ENCODE data around the gene APBB1.

Gene APBB1

DNA sequence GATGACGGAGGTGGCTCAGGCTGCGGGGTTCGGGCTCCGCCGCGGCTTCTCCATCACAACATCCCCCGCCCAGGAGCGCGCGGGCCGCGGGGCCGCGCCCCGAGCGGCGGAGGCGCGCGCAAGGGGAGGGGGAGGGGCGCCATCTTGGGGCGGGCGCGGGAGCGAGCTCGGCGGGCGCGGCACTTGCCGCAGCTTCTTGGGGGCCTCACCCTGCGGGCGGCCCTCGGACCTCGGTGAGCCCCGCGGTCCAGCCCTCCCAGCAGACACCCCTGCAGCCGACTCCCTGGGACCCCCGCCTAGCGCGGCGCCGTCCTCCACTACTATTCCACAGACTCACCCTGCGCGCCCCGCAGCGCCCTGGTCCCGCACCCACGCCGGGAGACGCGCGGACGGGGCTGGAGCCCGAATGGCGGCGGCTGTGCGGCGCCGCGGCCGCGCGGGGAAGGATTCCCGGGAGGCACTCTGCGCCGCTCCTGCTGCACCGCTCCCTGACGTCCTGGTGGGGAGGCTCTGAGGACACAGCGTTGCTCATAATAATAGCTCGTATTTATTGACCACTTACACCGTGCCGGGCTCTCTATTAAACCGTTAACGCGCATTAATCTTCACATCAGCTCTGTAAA lies at the start of gene APBB1:
APBB1 (minus strand) TSS at position 86 of the 623 bp plus-strand sequence. CDS start 7,747 bp downstream, outside the sequence.
- Histone ChIP-seq H3K27ac (ENCODE audit: low read depth, low read length) (peak within 1 kb of the TSS; percentile 93), H3K4me3 (ENCODE audit: low read depth in 1 of 2, low read length in 2 of 2) (peak within 1 kb of the TSS; percentile 52 to 69), H3K4me1 (ENCODE audit: insufficient read depth, low read length) (peaks cover 31% of the 10 kb centered on the region), H3K36me3 (ENCODE audit: insufficient read depth, low read length) (no peaks in the 10 kb centered on the region), H3K9me3 (ENCODE audit: low read length) (no peaks in the 10 kb centered on the region), H3K9ac (ENCODE audit: low read length) (peak within 1 kb of the TSS; percentile 55), H3K27me3 (ENCODE audit: control insufficient read depth in 1 of 2, insufficient read depth in 2 of 2, low read length in 2 of 2) (no peaks in the 10 kb centered on the region)

DNA sequence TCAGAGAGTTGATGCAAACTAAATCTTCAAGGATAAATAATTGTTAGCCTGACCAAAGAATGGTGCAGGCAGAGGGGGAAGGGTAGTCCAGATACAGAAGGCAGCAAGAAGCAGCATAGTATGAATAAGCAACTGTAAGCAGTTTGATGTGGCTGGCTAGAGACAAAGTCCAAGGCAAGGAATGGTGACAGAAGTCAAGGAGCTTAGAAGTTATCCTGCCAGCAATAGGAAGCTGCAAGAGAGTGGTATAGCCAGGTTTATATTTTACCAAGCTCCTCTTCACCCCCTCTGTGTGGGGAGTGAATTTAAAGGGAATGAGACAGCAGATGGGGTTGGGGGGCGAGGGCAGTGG lies 40.2 kb upstream of the APBB1 start:
- no peaks in the 10 kb centered on the region for H3K4me1 ChIP-seq (ENCODE audit: insufficient read depth, low read length)

DNA sequence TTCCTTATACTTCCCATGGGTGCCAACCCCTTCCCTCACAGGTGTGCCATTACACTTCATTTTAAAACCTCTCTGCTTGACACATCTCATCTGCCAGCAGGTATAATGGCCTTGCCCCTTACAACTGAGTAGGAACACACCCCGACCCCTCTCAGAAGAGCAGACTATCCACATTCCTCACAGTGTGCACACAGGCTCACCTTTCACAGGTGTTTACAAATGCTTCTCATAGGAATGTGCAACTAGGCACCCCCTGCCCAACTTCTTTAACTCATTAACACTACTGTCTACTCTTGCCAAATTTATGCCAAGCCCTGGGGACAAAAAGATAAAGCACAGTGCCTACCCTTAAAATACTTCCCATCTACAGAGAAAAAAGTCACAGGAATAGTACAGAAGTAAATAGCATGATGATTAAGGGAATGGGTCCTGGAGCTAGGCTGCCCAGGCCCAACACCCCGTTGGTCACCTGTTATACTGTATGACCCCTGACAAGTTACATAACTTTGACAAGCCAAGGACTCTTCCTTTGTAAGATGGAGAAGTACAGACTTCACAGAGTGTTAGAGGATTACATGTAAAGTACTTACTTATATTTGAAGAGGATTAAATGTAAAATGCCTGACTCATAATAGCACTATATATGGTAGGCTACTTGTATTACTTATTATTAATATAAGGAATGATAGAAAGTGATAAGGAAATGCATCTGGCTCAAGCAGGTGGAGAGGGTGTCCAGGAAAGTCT lies 39.6 kb upstream of the APBB1 start:
- Histone ChIP-seq H3K9me3 (ENCODE audit: low read length) (no peaks in the 10 kb centered on the region), H3K36me3 (ENCODE audit: insufficient read depth, low read length) (peaks cover 59% of the 10 kb centered on the region), H3K4me1 (ENCODE audit: insufficient read depth, low read length) (no peaks in the 10 kb centered on the region), H3K27ac (ENCODE audit: low read depth, low read length) (no peak overlapping the region), H3K27me3 (ENCODE audit: control insufficient read depth in 1 of 2, insufficient read depth in 2 of 2, low read length in 2 of 2) (no peaks in the 10 kb centered on the region), H3K9ac (ENCODE audit: low read length) (no peak overlapping the region), H3K4me3 (ENCODE audit: low read depth in 1 of 2, low read length in 2 of 2) (no peak overlapping the region)

More for the DNA sequence above, 40.2 kb upstream of the APBB1 start:
- Histone ChIP-seq H3K27me3 (ENCODE audit: control insufficient read depth in 1 of 2, insufficient read depth in 2 of 2, low read length in 2 of 2) (no peaks in the 10 kb centered on the region), H3K4me3 (ENCODE audit: low read depth in 1 of 2, low read length in 2 of 2) (no peak overlapping the region), H3K36me3 (ENCODE audit: insufficient read depth, low read length) (peaks cover 60% of the 10 kb centered on the region), H3K9me3 (ENCODE audit: low read length) (no peaks in the 10 kb centered on the region), H3K9ac (ENCODE audit: low read length) (no peak overlapping the region), H3K27ac (ENCODE audit: low read depth, low read length) (no peak overlapping the region)

DNA sequence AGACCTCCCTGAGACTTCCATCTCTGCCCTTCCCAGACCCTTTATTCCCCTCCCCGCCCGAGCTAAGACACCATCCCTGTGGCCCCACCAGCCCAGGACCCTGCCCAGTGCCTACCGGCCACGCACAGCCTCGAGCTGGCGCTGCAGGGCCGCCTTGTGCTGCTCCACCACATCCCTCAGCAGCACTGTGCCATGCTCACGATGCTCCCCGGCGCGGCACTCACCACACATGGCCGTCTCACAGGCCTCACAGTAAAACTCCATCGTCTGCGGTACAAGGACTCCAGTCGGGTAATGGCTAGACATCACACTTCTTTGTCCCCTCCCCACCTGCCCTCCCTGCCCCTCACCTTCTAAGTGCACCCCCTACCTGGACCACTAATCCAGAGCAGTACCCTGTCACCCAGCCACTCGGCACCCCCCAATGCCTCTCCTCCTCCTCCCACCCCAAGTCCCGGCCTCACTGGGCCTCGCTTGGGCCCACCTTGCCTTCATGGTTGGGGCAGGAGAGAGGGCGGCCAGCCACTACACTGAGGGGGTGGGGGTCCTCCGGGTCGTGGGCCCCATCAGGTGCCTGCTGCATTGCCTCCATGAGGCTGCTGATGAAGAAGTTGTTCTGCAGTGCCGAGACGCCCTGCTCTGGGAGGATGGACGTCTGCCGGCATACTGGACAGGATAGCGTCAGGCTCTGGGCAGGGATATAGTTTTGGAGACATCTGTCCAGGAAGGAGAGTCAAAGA lies 38.9 kb upstream of the APBB1 start:
- Histone ChIP-seq H3K9me3 (ENCODE audit: low read length) (no peaks in the 10 kb centered on the region), H3K27me3 (ENCODE audit: control insufficient read depth in 1 of 2, insufficient read depth in 2 of 2, low read length in 2 of 2) (no peaks in the 10 kb centered on the region), H3K4me3 (ENCODE audit: low read depth in 1 of 2, low read length in 2 of 2) (no peak overlapping the region), H3K27ac (ENCODE audit: low read depth, low read length) (no peak overlapping the region), H3K4me1 (ENCODE audit: insufficient read depth, low read length) (no peaks in the 10 kb centered on the region), H3K36me3 (ENCODE audit: insufficient read depth, low read length) (peaks cover 63% of the 10 kb centered on the region), H3K9ac (ENCODE audit: low read length) (no peak overlapping the region)

DNA sequence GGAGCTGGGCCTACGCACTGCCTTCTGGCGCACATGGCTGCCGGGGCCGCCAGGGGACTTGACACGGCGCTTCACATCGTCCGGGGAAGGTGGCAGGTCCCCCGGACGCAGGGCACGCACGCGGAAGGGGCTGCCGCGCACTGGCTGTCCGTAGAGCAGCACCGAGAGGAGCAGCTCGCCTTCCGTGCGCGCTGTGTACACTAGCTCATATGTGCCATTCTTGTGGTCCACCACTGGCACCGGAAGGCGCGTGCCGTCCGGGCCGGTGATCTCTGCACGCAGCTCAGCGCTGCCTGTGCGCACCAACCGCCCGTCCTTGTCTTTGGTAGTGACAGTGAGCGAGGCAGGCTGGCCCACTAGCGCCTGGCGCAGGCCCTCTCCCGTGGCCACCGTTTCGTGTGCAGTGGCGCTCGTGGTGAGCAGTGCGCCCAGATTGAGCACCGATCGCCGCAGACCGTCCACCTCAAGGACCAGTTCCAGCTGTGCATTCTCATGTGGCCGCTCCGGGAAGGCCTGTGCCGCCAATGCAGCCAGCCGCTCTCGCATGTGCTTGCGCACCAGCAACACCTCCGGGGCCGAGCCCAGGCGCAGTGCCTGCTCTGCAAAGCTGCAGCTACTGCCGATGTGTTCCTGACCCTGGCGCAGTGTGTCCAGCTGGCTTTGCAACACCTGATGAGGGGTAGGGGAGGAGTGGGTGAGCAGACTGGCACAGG lies 37.6 kb upstream of the APBB1 start:
- Histone ChIP-seq H3K27ac (ENCODE audit: low read depth, low read length) (no peak overlapping the region), H3K4me3 (ENCODE audit: low read depth in 1 of 2, low read length in 2 of 2) (no peak overlapping the region), H3K27me3 (ENCODE audit: control insufficient read depth in 1 of 2, insufficient read depth in 2 of 2, low read length in 2 of 2) (no peaks in the 10 kb centered on the region), H3K4me1 (ENCODE audit: insufficient read depth, low read length) (no peaks in the 10 kb centered on the region), H3K9ac (ENCODE audit: low read length) (no peak overlapping the region), H3K9me3 (ENCODE audit: low read length) (no peaks in the 10 kb centered on the region), H3K36me3 (ENCODE audit: insufficient read depth, low read length) (peaks cover 74% of the 10 kb centered on the region)

DNA sequence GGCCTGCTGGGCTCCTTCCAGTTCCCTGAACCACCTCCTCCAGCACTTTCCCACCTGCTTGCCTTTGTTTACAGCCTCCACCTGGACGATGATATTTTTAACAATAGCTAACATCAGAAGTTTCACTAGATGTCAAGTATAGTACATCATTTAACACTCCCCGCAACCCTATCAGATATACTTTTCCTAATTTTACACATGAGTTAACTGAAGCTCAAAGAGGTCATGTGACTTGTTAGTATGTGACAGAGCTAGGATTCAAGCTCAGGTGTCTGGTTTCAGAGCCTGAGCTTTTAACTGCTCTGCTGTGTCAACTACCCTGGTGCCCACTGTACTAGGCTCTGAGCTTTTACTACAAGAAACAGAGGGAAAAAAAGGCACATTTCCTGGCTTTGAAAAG lies 36.2 kb upstream of the APBB1 start:
- peaks cover 89% of the 10 kb centered on the region for H3K36me3 ChIP-seq (ENCODE audit: insufficient read depth, low read length)

DNA sequence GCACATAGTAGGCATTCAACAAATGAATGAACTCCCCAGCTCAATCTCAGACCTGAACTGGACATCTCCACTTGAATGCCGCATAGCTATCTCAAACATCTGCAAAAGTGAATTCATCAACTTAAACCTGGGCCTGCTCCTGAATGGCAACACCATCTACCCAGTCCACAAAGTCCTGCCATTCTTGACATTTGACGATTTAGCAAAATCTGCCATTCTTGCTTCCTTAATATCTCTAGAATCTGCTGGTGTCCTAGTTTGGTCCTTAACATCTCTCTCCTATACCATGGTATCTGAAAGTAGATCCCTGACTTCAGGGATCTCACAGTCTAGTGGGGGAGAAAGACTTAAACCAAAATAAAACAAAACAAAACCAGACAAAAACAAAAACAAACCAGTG lies 34.3 kb upstream of the APBB1 start:
- peaks cover 91% of the 10 kb centered on the region for H3K36me3 ChIP-seq (ENCODE audit: insufficient read depth, low read length)
- no peaks in the 10 kb centered on the region for H3K4me1 ChIP-seq (ENCODE audit: insufficient read depth, low read length)
- no peaks in the 10 kb centered on the region for H3K27me3 ChIP-seq (ENCODE audit: control insufficient read depth in 1 of 2, insufficient read depth in 2 of 2, low read length in 2 of 2)
- H3K9me3 ChIP-seq (ENCODE audit: low read length), result no peaks in the 10 kb centered on the region
- no peak overlapping the region for H3K9ac ChIP-seq (ENCODE audit: low read length)
- H3K4me3 ChIP-seq (ENCODE audit: low read depth in 1 of 2, low read length in 2 of 2), result no peak overlapping the region
- no peak overlapping the region for H3K27ac ChIP-seq (ENCODE audit: low read depth, low read length)

More for the DNA sequence above, 36.2 kb upstream of the APBB1 start:
- Histone ChIP-seq H3K9me3 (ENCODE audit: low read length) (no peaks in the 10 kb centered on the region), H3K4me3 (ENCODE audit: low read depth in 1 of 2, low read length in 2 of 2) (no peak overlapping the region), H3K9ac (ENCODE audit: low read length) (no peak overlapping the region), H3K27me3 (ENCODE audit: control insufficient read depth in 1 of 2, insufficient read depth in 2 of 2, low read length in 2 of 2) (no peaks in the 10 kb centered on the region), H3K27ac (ENCODE audit: low read depth, low read length) (no peak overlapping the region), H3K4me1 (ENCODE audit: insufficient read depth, low read length) (no peaks in the 10 kb centered on the region)

DNA sequence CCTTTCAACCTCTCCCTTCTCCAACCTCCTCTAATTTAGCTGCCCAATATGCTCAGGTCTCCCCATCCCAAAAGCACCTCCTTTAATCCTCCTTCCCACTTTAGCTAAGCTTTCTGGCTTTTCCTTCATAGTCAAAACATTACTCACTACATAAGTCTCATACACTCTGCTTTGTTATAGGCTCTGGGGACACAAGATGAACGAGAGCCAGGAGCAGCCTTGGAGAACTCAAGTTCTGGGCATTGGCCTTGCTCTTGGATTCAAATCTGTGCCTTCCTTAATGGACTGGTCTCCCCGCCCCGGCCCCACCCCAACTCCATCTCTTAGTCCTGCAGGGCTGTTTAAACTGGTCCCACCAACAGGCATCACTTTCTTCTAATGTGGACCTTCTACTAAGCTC lies 33.3 kb upstream of the APBB1 start:
- no peak overlapping the region for H3K27ac ChIP-seq (ENCODE audit: low read depth, low read length)
- no peaks in the 10 kb centered on the region for H3K4me1 ChIP-seq (ENCODE audit: insufficient read depth, low read length)
- no peak overlapping the region for H3K4me3 ChIP-seq (ENCODE audit: low read depth in 1 of 2, low read length in 2 of 2)
- no peaks in the 10 kb centered on the region for H3K9me3 ChIP-seq (ENCODE audit: low read length)
- no peaks in the 10 kb centered on the region for H3K27me3 ChIP-seq (ENCODE audit: control insufficient read depth in 1 of 2, insufficient read depth in 2 of 2, low read length in 2 of 2)
- peaks cover 89% of the 10 kb centered on the region for H3K36me3 ChIP-seq (ENCODE audit: insufficient read depth, low read length)
- no peak overlapping the region for H3K9ac ChIP-seq (ENCODE audit: low read length)

DNA sequence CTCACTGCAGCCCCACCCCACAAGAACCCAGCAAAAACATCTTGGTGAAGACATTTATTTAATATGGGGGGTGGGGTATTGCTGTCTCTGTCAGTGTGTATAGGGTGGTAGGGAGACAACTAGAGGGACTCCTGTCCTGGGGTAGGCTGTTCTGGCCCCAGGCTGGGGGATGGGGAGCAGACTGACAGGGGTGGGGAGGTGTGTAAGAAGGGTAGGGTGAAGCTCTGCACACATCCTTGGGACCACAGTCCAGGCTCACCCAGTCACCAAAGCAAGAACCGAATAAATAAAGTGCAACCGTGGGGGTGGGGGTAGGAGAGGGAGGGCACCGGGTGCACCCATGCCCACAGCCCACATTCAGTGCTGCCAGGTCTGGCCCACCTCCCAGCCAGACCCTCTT lies 29.7 kb upstream of the APBB1 start:
- Histone ChIP-seq H3K9me3 (ENCODE audit: low read length) (no peaks in the 10 kb centered on the region), H3K27ac (ENCODE audit: low read depth, low read length) (no peak overlapping the region), H3K4me3 (ENCODE audit: low read depth in 1 of 2, low read length in 2 of 2) (no peak overlapping the region), H3K9ac (ENCODE audit: low read length) (no peak overlapping the region), H3K27me3 (ENCODE audit: control insufficient read depth in 1 of 2, insufficient read depth in 2 of 2, low read length in 2 of 2) (no peaks in the 10 kb centered on the region), H3K36me3 (ENCODE audit: insufficient read depth, low read length) (peaks cover 56% of the 10 kb centered on the region), H3K4me1 (ENCODE audit: insufficient read depth, low read length) (no peaks in the 10 kb centered on the region)

DNA sequence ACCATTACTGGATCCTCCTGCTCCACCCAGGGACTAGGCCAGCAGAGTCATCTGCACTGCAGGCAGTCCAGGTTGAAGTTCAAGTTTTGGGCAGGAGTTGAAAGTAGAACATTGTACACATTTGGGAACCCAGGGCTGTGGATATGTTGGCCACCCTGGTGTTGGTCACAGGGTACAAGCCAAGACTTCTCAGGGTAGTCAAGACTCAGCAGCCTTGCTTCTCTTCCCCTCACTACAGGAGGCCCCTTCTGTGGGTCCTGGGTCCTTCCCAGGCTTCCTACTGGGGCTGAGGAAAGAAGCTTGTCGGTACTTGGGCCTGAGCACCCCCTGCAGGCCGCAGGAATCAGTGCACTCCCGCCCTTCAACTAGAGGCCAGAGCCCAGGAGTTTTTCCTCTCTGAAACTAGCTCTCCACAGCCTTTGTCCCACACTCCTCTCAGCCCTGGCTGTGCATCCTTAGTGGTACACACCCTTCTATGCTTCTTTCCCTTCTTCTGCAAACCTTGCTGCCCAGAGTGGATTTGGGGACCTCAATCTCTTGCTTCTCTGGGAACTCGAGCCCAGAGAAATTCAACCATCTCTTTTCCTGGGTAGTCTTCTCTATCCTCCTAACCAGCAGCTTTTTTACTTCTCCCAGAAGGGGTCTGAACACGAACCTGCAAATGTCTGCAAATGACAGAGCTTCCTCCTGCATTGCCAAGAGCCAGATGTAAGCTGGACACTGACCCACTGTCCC lies 24.5 kb upstream of the APBB1 start:
- H3K4me3 ChIP-seq (ENCODE audit: low read depth in 1 of 2, low read length in 2 of 2), result no peak overlapping the region
- no peaks in the 10 kb centered on the region for H3K4me1 ChIP-seq (ENCODE audit: insufficient read depth, low read length)
- no peak overlapping the region for H3K27ac ChIP-seq (ENCODE audit: low read depth, low read length)
- H3K36me3 ChIP-seq (ENCODE audit: insufficient read depth, low read length), result peaks cover 7% of the 10 kb centered on the region
- H3K9me3 ChIP-seq (ENCODE audit: low read length), result no peaks in the 10 kb centered on the region
- H3K27me3 ChIP-seq (ENCODE audit: control insufficient read depth in 1 of 2, insufficient read depth in 2 of 2, low read length in 2 of 2), result no peaks in the 10 kb centered on the region
- no peak overlapping the region for H3K9ac ChIP-seq (ENCODE audit: low read length)

DNA sequence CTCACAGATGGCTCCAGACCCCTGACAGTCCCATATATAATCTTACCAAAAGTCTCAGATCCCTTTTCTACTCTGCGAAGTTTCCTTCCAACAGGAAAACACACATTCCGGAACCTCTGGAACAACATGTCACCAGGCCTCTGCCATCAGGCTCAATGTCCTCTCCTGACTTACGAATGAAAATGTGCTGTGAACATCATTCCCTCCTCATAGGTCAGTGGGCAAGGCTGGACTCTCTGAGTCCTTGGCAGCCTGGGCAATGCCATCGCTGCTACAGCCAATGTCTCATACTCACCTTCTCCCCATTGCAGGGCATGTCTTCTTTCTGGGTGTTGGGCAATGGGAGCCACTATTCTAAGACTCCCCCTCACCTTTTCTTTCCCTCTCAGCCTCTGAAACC lies 23.5 kb upstream of the APBB1 start:
- no peaks in the 10 kb centered on the region for H3K9me3 ChIP-seq (ENCODE audit: low read length)
- peaks cover under 1% of the 10 kb centered on the region for H3K36me3 ChIP-seq (ENCODE audit: insufficient read depth, low read length)
- no peaks in the 10 kb centered on the region for H3K27me3 ChIP-seq (ENCODE audit: control insufficient read depth in 1 of 2, insufficient read depth in 2 of 2, low read length in 2 of 2)
- no peaks in the 10 kb centered on the region for H3K4me1 ChIP-seq (ENCODE audit: insufficient read depth, low read length)
- H3K4me3 ChIP-seq (ENCODE audit: low read depth in 1 of 2, low read length in 2 of 2), result no peak overlapping the region
- no peak overlapping the region for H3K9ac ChIP-seq (ENCODE audit: low read length)
- H3K27ac ChIP-seq (ENCODE audit: low read depth, low read length), result no peak overlapping the region
